Fibroblast of lung (primary cell): ENCODE results near the gene PRPF40B. TPM values are rescaled to one million over a fixed set of nuclear protein-coding genes. Genes with fewer than 3 reads are reported as not detected.

Source experiments
- DNase-seq, 2 donors: peaks; one replicate each; pipeline versions ENCODE4 v3.0.0 to v3.0.0-alpha.2; 2010; ENCODE audit warnings: low read depth in 2 of 2
- H2AFZ ChIP-seq: 2 replicates; pipeline ENCODE4 v1.5.1; 2012; ENCODE audit warnings: low read length, control low read depth, inconsistent platforms
- H3K27ac ChIP-seq: 2 replicates; pipeline ENCODE4 v1.5.1; 2011; ENCODE audit warnings: low read length, control low read depth; ENCODE audit not compliant: insufficient read depth
- H3K27me3 ChIP-seq: 2 replicates; pipeline ENCODE4 v1.5.1; 2011; ENCODE audit warnings: mild to moderate bottlenecking, low read length; ENCODE audit not compliant: control insufficient read depth, insufficient read depth
- H3K36me3 ChIP-seq: 2 replicates; pipeline ENCODE4 v1.5.1; 2011; ENCODE audit warnings: low read length; ENCODE audit not compliant: control insufficient read depth, insufficient read depth
- H3K4me1 ChIP-seq: 2 replicates; pipeline ENCODE4 v1.5.1; 2011; ENCODE audit warnings: low read length; ENCODE audit not compliant: control insufficient read depth, insufficient read depth; ENCODE audit errors: extremely low read depth
- H3K4me2 ChIP-seq: 2 replicates; pipeline ENCODE4 v1.5.1; 2011; ENCODE audit warnings: low read length, control low read depth; ENCODE audit not compliant: insufficient read depth; ENCODE audit errors: extremely low read depth
- H3K4me3 ChIP-seq, 4 experiments: fragments of 200-600 bp in 1 of 4; sonication (generic) in 1 of 4; replicated peaks in 1 of 4; 2 replicates each; pipeline ENCODE4 v1.5.1; 2011 to 2016; ENCODE audit warnings: low read length in 4 of 4, low read depth in 3 of 4, mild to moderate bottlenecking in 3 of 4, control low read depth in 2 of 4, inconsistent platforms in 1 of 4, mixed read lengths in 1 of 4; ENCODE audit not compliant: insufficient read depth in 1 of 4; ENCODE audit errors: control extremely low read depth in 1 of 4
- H3K79me2 ChIP-seq: 2 replicates; pipeline ENCODE4 v1.5.1; 2012; ENCODE audit warnings: mild to moderate bottlenecking, low read length, inconsistent platforms; ENCODE audit not compliant: control insufficient read depth, insufficient read depth
- H3K9ac ChIP-seq: 2 replicates; pipeline ENCODE4 v1.5.1; 2011; ENCODE audit warnings: mild to moderate bottlenecking, low read length, control low read depth; ENCODE audit not compliant: insufficient read depth
- H3K9me3 ChIP-seq: 2 replicates; pipeline ENCODE4 v1.5.1; 2012; ENCODE audit warnings: low read depth, low read length; ENCODE audit not compliant: control insufficient read depth, insufficient read depth
- H4K20me1 ChIP-seq: 2 replicates; pipeline ENCODE4 v1.5.1; 2011; ENCODE audit warnings: low read length; ENCODE audit not compliant: control insufficient read depth, insufficient read depth; ENCODE audit errors: extremely low read depth
- CTCF ChIP-seq, 2 donors: IDR thresholded peaks in 1 of 2; conservative IDR thresholded peaks in 1 of 2; 1 replicate in 1 of 2; 2 replicates in 1 of 2; pipeline ENCODE4 v1.5.1; 2011 to 2012; ENCODE audit warnings: low read length in 2 of 2, control low read depth in 1 of 2, inconsistent platforms in 1 of 2, low read depth in 1 of 2, mild to moderate bottlenecking in 1 of 2
- EZH2 ChIP-seq: IDR thresholded peaks from 2 replicates; pipeline ENCODE4 v1.5.1; 2012; ENCODE audit warnings: low read length, control low read depth, mild to moderate bottlenecking; ENCODE audit errors: missing control alignments
- polyA plus RNA-seq, 2 donors: library from polyadenylated mRNA; depleted of rRNA in 1 of 2; stranded (reverse) in 1 of 2; unstranded in 1 of 2; fragments of >200 nt; gene quantifications; 2 replicates each; pipeline ENCODE4 v1.2.1, GENCODE V29; 2011 to 2012; ENCODE audit warnings: missing spikeins in 1 of 2
- total RNA-seq: library from RNA; depleted of rRNA; stranded (reverse); fragments of >200 nt; gene quantifications from 2 replicates; pipeline ENCODE4 v1.2.1, GENCODE V29; 2014

Gene PRPF40B
- total and polyA plus RNA-seq, 2 donors (not counting 1 experiment from before 2014, with no cell fraction given): 6.4 to 11.7 TPM

DNA sequence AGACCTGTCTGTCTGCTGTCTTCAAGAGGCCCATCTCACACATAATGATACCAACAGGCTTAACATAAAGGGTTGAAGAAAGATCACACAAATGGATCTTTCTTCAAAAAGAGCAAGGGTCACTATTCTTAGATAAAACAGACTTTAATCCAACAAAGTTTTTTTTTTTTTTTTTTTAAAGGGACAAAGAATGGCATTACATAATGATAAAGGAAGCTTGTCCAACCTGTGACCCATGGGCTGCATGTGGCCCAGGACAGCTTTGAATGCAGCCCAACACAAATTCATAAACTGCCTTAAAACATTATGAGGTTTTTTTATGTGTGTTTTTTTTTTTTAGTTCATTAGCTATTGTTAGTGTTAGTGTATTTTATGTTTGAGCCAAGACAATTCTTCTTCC is 11.2 kb upstream of the PRPF40B start:
- no peaks in the 10 kb centered on the region for H3K9me3 ChIP-seq
- no peaks in the 10 kb centered on the region for H3K27me3 ChIP-seq
- no peak overlapping the region for H3K9ac ChIP-seq
- no peaks in the 10 kb centered on the region for H4K20me1 ChIP-seq
- H3K4me2 ChIP-seq: no peak overlapping the region
- no peaks in the 10 kb centered on the region for H3K36me3 ChIP-seq
- TF ChIP-seq EZH2 (no peak), CTCF (conservative IDR thresholded peaks at IDR 0.05 in 1 of 2, IDR thresholded peaks at IDR 0.05 in 1 of 2; ENCODE audit: low read depth in 1 of 2, low read length in 2 of 2) (no peak)
- H3K4me1 ChIP-seq: no peaks in the 10 kb centered on the region
- no peak for DNase-seq
- H3K79me2 ChIP-seq: no peaks in the 10 kb centered on the region
- H2AFZ ChIP-seq: no peak overlapping the region
- H3K4me3 ChIP-seq: no peak overlapping the region
- H3K27ac ChIP-seq: no peak overlapping the region

GRCh38 chr12:49615725-49616124 is 7.6 kb upstream of the PRPF40B start:
- Histone ChIP-seq H3K27ac (no peak overlapping the region), H3K36me3 (no peaks in the 10 kb centered on the region), H3K4me3 (no peak overlapping the region), H3K9ac (no peak overlapping the region), H3K4me1 (no peaks in the 10 kb centered on the region), H3K79me2 (no peaks in the 10 kb centered on the region), H2AFZ (no peak overlapping the region), H3K27me3 (peaks cover 3% of the 10 kb centered on the region), H3K9me3 (no peaks in the 10 kb centered on the region), H4K20me1 (no peaks in the 10 kb centered on the region), H3K4me2 (no peak overlapping the region)
- DNase-seq: peak; percentile 31 to 57
- TF ChIP-seq EZH2 (no peak), CTCF (conservative IDR thresholded peaks at IDR 0.05 in 1 of 2, IDR thresholded peaks at IDR 0.05 in 1 of 2; ENCODE audit: low read depth in 1 of 2, low read length in 2 of 2) (no peak)

GRCh38 chr12:49616533-49617219 is 6.7 kb upstream of the PRPF40B start:
- no peaks in the 10 kb centered on the region for H3K79me2 ChIP-seq
- H3K9ac ChIP-seq: no peak overlapping the region
- no peak overlapping the region for H2AFZ ChIP-seq
- H3K4me3 ChIP-seq: no peak overlapping the region
- H3K27ac ChIP-seq: no peak overlapping the region
- no peak overlapping the region for H3K4me2 ChIP-seq
- no peak for TF ChIP-seq EZH2
- TF ChIP-seq CTCF (conservative IDR thresholded peaks at IDR 0.05 in 1 of 2, IDR thresholded peaks at IDR 0.05 in 1 of 2; ENCODE audit: low read depth in 1 of 2, low read length in 2 of 2): no peak
- no peaks in the 10 kb centered on the region for H3K36me3 ChIP-seq
- peaks cover 3% of the 10 kb centered on the region for H3K27me3 ChIP-seq
- H4K20me1 ChIP-seq: no peaks in the 10 kb centered on the region
- peaks cover under 1% of the 10 kb centered on the region for H3K4me1 ChIP-seq
- DNase-seq: no peak
- no peaks in the 10 kb centered on the region for H3K9me3 ChIP-seq
